ENCODE measurements around the gene COPS6.

Gene COPS6

DNA sequence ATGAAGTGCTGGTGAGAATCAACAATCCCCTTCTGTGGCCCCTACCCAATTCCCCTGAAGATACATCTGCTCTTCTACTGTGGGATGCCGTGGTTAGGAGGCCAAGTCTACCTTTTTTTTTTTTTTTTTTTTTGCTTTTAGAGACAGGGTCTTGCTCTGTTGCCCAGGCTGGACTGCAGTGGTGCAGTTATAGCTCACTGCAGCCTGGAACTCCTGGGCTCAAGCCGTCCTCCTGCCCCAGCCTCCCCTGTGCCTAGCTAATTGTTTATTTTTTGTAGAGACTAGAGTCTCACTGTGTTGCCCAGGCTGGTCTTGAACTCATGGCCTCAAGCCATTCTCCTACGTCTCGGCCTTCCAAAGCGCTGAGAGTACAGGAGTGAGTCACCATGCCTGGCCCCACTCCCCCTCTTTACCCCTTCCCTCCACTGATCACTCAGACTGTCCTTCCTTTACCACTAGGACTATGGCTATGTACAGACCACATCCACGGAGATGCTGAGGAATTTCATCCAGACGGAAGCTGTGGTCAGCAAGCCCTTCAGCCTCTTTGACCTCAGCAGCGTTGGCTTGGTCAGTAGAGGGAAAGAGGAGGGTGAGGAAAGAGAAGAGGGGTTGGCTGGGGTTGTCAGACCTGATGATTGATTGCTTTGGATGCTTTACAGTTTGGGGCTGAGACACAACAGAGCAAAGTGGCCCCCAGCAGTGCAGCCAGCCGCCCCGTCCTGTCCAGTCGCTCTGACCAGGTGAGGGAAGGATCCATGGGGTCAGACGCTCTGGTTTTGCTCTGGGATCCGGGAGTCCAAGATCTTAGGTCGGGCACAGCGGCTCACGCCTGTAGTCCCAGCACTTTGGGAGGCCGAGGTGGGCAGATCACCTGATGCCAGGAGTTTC, 14.4 kb downstream of the COPS6 start:
- no peak for DNase-seq

DNA sequence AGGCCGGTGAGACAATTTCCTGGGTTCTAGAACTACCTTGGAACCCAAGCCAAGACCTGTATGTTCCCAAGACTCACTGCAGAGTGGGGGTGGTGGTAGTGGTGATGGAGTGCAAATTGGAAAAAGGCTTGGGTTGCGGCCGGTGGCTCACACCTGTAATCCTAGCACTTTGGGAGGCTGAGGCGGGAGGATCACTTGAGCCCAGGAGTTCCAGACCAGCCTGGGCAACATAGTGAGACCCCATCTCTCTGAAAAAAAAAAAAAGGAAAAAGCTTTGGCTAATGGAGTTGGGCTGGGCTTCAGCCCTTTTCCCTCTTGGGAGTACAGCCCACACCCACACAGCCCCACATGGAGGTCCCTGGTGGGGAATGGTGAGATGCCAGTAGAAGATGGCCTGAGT, 16.8 kb downstream of the COPS6 start:
- no peak for DNase-seq

DNA sequence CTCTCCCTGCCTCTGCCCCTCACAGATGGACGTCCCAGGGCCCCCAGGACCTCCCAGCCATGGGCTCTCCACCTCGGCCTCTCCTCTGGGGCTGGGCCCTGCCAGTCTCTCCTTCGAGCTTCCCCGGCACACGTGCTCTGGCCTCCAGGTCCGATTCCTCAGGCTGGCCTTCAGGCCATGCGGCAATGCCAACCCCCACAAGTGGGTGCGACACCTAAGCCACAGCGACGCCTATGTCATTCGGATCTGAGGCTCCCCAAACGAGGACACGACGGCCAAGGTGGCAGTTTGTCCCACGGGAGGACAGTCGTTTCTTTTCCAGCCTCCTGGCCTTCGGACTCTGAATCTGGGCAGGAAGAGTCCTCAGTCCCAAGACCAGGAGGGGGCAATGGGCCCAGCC, 17.9 kb downstream of the COPS6 start:
- no peak for DNase-seq

DNA sequence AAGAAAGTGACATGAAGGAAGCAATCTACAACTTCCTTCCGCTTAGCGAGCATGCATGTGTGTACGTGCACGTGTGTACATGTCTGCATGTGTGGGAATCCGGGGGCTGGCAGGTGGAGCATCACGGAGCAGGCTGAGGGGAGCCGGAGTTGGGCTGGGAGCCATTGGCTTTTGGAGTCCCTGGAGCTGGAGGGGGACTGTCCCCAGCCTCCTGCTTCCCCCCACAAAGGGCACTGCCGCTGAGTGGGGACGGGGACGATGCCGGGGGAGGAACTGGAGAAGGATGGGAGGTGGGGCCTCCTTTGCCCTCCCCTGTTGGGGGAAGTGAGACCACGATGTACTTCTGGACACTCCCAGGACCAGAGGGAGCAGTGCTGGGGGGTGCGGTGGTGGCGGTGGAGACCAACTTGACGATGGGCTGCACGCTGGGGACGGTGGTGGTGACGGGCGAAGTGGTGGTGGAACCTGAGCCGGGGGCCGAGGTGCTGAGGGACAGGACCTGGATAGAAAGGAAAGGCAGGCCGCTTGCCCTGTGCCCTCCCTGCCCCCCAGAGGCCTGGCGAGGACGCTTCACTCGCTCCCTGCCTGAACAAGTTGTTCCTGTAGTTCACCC, 18.5 kb downstream of the COPS6 start:
- DNase-seq, result no peak

DNA sequence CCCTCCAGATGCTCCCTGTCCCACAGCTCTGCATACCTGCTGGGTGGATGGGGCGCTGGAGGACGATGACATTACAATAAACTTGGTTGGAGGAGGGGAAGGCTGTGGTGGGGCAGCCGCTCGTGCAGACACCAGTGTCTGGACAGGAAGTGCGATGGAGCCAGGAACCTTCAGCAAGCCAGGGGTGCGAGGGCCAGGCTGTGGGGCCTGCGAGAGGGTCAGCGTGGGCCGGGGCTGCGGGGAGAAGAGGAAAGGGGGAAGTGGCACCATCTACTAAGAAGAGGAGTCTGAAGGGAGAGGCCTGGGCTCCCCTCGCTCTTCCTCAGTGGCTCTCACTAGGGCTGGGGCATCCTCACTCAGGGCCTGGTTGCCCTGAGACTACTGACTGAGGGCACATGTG, 19.1 kb downstream of the COPS6 start:
- no peak for DNase-seq

DNA sequence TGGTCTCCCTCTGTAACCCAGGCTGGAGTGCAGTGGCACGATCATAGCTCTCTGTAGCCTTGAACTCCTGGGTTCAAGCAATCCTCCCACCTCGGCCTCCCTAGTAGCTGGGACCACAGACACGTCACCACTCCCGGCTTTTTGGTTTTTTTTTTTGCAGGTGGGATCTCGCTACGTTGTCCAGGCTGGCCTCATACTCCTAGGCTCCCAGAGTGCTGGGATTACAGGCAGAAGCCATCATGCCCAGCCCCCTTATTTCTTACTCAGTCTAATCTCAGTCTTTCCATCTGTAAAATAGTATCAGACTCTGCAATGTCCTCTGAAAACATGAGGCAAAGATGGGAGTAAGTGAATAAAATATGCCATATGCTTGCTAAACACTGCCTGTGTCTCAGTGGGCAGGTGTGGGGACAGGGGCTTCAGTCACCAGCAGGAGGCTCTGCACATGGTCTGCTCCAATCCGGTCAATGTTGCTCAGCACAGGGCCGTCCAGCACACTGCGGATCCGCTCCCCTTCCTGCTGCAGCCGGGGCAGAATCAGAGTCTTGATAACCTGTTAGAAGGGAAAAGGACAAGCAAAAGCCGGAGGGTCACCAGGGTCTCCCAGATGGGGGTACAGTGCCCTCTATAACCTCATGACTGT, 20.9 kb downstream of the COPS6 start:
- DNase-seq, result no peak

DNA sequence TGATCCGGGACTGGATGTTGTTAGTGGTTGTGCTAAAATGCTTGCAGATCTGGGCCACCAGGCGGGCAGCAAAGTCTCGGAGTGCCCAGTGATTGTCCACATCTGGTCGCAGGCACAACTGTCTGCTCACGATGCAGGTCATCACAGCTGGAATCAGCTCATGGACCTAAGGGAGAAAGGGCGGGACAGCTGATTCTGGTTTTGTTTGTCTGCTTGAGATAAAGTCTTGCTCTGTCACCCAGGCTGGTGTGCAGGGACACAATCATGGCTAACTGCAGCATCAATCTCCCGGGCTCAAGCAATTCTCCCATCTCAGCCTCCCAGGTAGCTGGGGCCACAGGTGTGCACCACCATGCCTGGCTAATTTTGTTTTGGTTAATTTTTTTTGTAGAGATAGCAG, 22.4 kb downstream of the COPS6 start:
- DNase-seq, result no peak

DNA sequence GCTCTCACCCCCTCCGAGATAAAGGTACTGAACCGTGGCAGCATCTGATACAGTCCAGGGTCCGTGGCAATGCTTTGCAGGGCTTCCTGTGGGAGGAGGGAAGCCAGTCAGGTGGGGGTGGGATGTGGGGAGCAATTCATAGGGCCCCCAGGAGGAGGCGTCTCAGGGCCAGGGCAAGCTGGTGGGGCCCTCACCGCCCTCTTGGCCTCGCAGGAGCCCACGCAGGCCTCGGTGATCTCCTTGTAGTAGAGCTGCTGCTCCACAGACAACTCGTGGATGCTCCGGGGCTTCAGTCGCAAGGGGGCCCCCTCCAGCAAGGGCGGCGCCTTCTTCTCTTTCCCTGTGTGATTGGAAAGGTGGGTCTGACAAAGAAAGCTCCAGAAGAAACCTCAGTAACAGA, 23.1 kb downstream of the COPS6 start:
- DNase-seq, result no peak

DNA sequence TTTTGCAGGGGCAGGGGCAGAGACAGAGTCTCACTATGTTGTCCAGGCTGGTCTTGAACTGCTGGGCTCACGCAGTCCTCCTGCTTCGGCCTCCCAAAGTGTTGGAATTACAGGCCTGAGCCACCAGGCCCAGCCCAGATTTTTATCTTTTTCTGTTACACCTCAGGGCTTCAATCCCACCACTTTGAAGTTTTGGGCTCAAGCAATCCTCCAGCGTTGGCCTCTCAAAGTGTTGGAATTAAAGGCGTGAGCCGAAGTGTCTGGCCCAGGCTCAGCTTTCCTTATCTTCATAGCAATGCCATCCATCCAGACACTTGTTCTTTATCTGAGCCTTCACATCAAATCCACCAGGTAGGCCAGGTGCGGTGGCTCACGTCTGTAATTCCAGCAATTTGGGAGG, 26.3 kb downstream of the COPS6 start:
- no peak for DNase-seq

DNA sequence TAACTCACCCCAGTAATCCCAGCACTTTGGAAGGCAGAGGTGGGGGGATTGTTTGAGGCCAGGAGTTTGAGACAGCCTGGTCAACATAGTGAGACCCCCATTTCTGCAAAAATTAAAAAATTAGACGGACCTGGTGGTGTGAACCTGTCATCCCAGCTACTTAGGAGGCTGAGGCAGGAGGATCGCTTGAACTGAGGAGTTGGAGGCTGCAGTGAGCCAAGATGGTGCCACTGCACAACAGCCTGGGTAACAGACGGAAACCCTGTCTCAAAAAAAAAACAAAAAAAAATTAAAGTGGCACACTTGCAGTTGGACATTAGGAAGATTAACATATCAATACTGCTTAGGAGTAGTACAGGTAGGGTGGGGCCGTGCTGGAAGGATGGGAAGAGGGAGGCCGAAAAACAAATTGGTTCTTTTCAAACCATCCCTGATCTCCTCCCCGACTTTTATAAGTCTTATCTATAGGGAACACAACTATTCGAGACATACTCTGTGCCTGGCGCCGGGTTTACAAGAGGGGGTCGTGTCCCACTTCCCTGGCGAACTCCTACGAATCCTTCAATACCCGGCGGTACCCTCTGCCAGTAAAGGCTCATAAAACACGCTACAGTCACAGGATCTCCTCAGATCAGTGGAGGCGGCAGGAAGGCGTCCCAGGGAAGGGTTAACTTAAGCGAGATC, 29.8 kb downstream of the COPS6 start:
- DNase-seq, result no peak

DNA sequence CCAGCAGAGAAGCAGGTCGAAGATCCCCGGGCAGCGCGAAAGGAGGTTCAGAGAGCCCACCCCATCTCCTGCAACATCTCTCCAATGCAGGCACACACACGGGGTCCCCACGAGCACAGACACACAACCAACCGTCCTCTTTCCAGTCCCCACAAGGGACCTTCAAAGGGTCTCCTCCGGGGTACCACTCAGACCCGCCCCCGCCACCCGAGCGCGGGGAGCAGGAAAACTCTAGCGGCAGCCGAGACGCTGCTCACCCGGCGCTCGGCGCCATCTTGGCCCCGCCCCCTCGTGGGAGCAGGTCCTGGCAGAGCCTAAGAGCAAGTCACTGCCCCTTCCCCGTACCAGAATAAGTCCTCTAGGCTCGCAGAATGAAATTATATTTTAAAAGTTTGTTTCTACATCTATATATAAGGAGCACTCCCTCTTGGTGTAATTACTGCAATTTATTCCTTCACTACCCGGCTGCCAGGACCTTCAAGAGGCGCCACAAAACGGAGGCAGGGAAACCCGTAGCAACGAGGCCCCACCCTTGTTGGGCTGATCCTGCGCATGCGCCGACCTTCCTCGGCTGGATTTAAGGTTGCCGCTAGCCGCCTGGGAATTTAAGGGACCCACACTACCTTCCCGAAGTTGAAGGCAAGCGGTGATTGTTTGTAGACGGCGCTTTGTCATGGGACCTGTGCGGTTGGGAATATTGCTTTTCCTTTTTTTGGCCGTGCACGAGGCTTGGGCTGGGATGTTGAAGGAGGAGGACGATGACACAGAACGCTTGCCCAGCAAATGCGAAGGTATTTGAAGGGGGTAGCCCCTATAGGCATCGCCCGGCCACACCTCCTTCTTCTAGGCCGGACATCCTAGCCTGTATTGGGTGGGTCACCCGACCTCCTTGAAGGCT, 30.6 kb downstream of the COPS6 start, which contains the start of the genes CNPY4 and TAF6:
CNPY4 (plus strand) TSS at position 563 of the 898 bp plus-strand sequence; CDS start at position 674, 111 bp downstream.
TAF6 (minus strand) TSS at position 287 of the 898 bp plus-strand sequence. CDS start 5,149 bp downstream, outside the sequence.
- DNase-seq, result peak; percentile 90

DNA sequence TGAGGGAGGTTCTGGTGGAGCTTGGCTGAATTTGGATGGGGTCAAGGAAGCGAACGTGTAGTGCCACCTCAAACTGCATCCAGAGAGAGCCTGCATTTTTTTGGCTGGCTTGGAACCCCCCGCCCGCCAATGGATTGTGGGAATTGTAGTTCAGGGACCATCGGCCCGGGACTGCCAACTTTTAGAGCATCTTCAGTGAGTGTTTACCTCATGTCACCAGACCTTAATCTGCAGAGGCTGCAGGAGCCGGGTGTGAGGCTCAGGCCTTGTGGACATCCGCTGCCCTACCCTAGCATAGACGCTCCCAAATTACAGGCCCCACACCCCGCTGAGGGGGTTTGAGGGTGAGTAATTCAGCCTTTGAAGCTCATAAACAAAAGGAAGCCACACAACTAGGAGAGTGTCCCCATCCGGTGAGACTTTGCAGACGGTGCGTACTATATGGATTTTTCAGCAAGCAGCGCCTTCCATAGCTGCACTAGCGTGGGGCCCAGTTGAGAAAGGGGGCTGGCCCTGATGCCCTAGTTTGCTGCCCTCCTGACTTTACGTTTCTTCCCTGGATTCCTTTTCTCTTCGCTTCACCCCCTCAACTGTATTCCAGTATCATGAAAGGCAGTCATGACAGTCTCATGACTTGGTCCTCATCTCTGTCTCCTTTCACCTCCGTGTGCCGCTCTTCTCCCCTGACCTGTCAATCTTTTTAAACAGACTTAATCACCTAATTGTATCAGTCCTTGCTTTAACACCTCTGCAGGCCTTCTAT, 31.4 kb downstream of the COPS6 start:
- DNase-seq, result peak; percentile 58

DNA sequence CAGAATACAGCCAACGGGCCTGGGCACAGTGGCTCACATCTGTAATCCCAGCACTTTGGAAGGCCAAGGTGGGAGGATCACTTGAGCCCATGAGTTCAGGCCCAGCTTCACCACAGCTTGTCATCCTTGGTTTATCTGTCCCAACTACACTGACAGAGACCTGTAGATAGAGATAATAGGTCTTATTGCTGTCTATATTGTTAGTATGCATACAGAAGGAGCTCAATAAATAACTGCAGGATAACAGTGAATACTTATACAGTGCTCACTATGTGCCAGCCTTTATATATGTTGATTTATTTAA, 31.9 kb downstream of the COPS6 start:
- DNase-seq, result no peak

DNA sequence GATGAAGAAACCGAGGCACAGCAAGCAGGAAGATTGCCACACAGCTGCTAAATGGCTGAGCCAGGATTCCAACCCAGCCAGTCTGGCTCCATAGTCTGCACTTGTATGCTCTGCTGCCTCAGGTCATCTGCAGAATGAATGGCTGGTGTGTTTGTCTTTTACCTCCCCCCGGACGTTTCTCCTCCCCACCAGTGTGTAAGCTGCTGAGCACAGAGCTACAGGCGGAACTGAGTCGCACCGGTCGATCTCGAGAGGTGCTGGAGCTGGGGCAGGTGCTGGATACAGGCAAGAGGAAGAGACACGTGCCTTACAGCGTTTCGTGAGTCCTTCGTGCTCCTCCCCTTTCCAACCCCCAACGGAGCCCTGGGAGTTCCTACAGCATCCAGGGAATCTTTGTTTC, 33.3 kb downstream of the COPS6 start:
- no peak for DNase-seq

DNA sequence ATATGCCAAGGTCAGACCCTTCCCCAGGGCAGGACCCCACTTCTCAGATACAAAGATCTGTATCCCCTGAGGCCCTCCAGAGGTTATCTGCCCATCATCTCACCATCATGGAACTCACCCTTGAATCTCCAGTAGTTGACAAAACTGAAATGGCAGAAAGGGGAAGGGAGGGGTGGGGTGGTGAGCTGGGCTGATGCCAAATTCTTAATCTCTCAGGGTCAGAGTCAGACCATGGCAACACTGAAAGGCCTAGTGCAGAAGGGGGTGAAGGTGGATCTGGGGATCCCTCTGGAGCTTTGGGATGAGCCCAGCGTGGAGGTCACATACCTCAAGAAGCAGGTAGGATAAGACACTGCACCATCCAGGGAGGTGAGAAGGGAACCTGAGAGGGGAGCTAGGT, 33.8 kb downstream of the COPS6 start:
- no peak for DNase-seq

DNA sequence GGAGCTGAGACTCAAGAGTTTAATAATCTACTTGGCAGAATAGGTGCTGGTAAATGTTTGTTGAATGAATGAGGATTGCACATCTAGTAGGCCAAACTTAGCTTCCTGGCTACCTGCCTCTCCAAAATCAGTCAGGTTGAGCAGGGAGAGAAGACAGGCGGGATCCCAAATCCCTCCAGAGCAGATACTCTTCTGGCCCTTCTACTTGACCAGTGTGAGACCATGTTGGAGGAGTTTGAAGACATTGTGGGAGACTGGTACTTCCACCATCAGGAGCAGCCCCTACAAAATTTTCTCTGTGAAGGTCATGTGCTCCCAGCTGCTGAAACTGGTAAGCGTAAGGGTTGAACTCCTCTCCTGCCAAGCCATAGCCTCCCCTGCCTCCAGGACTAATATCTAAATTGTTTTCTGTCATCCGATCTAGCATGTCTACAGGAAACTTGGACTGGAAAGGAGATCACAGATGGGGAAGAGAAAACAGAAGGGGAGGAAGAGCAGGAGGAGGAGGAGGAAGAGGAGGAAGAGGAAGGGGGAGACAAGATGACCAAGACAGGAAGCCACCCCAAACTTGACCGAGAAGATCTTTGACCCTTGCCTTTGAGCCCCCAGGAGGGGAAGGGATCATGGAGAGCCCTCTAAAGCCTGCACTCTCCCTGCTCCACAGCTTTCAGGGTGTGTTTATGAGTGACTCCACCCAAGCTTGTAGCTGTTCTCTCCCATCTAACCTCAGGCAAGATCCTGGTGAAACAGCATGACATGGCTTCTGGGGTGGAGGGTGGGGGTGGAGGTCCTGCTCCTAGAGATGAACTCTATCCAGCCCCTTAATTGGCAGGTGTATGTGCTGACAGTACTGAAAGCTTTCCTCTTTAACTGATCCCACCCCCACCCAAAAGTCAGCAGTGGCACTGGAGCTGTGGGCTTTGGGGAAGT, 35.8 kb downstream of the COPS6 start:
- DNase-seq, result no peak

DNA sequence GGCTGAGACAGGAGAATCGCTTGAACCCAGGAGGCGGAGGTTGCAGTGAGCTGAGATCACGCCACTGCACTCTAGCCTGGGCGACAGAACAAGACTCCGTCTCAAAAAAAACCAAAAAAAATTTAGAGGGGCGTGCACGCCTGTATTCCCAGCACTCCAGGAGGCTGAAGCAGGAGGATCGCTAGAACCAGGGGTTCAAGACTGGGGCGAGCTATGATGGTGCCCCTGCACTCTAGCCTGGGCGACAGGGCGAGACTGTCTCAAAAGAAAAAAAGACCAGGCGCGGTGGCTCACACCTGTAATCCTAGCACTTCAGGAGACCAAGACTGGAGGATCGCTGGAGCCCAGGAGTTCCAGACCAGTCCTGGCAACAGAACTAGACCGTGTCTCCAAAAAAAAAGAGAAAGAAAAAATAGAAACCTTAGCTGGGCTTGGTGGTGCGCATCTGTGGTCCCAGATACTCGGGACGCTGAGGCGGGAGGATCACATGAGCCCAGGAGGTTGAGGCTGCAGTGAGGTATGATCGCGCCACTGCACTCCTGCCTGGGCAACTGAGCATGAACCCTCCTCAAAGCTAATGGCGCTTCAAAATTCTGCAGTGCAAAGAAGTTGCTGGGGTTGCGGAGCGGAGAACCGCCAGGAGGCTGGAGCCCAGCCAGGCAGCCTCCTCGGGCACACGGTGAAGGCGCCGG, 37.6 kb downstream of the COPS6 start:
- DNase-seq, result no peak

DNA sequence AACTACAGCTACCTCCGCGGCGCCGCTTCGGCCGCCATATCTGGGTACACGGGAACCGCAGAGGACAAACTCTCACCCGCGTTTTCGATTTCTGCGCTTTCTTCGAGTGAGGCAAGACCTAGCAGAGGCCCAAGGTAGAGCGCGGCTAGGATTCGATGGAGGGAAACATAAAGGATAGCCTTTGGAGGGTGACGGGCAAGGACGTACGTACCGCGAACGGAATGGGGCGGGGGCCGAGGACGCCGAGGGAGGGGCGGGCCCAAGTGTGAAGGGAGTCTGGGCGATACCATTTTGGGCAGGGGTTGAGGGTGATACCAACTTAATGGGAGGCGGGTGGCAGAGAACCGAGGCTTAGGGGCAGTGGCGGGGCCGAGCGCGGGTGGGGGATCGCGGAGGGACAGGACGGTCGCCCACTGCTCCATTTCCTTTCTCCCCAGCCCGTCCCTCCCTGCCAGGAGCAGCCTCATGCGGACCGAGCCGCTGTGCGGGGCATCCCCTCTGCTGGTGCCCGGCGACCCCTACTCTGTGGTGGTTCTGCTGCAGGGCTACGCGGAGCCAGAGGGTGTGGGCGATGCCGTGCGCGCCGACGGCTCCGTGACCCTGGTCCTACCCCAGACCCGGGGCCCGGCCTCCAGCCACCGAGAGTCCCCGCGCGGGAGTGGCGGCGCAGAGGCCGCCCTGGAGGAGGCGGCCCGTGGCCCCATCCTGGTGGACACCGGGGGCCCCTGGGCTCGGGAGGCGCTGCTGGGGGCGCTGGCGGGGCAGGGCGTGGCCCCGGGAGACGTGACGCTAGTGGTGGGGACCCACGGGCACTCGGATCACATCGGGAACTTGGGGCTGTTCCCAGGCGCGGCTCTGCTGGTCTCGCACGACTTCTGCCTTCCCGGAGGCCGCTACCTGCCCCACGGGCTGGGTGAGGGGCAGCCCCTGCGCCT, 38.4 kb downstream of the COPS6 start, which contains the start of gene MBLAC1:
MBLAC1 (plus strand) TSS at position 37 of the 935 bp plus-strand sequence; CDS start at position 466, 429 bp downstream.
- peak; percentile 87 for DNase-seq

Data from effector CD8-positive, alpha-beta T cell (primary cell).